ENCODE data around the gene KIFBP.

The KIFBP gene

DNA sequence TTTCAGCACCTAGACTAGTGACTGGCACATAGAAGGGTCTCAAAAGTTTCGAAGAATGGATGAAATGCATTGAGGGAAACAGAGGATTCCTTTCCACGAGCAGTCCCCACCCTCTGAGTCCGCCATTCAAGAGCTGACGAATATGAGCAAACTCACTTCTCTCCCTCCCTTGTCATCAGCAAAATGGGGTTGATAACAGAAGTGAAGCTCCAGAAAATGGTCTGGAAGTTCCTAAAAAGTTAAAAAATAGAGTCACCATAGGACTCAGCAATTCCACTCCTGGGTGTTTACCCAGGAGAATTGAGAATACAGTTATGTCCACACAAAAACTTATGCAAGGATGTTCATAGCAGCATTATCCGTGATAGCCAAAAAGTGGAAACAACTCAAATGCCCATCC lies 74.3 kb downstream of the KIFBP start:
- H3K27ac Mint-ChIP-seq: no peak overlapping the region
- no peaks in the 10 kb centered on the region for H3K9me3 Mint-ChIP-seq
- H3K36me3 Mint-ChIP-seq (ENCODE audit: low read depth): no peaks in the 10 kb centered on the region
- TF ChIP-seq, protein P1, sequence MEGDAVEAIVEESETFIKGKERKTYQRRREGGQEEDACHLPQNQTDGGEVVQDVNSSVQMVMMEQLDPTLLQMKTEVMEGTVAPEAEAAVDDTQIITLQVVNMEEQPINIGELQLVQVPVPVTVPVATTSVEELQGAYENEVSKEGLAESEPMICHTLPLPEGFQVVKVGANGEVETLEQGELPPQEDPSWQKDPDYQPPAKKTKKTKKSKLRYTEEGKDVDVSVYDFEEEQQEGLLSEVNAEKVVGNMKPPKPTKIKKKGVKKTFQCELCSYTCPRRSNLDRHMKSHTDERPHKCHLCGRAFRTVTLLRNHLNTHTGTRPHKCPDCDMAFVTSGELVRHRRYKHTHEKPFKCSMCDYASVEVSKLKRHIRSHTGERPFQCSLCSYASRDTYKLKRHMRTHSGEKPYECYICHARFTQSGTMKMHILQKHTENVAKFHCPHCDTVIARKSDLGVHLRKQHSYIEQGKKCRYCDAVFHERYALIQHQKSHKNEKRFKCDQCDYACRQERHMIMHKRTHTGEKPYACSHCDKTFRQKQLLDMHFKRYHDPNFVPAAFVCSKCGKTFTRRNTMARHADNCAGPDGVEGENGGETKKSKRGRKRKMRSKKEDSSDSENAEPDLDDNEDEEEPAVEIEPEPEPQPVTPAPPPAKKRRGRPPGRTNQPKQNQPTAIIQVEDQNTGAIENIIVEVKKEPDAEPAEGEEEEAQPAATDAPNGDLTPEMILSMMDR (IDR thresholded peaks at IDR 0.05; ENCODE audit: unreplicated experiment in 3 of 3): no peak
- H3K4me3 Mint-ChIP-seq: no peak overlapping the region
- peaks cover 5% of the 10 kb centered on the region for H3K4me1 Mint-ChIP-seq
- H3K27me3 Mint-ChIP-seq (ENCODE audit: low read depth): peaks cover 31% of the 10 kb centered on the region

DNA sequence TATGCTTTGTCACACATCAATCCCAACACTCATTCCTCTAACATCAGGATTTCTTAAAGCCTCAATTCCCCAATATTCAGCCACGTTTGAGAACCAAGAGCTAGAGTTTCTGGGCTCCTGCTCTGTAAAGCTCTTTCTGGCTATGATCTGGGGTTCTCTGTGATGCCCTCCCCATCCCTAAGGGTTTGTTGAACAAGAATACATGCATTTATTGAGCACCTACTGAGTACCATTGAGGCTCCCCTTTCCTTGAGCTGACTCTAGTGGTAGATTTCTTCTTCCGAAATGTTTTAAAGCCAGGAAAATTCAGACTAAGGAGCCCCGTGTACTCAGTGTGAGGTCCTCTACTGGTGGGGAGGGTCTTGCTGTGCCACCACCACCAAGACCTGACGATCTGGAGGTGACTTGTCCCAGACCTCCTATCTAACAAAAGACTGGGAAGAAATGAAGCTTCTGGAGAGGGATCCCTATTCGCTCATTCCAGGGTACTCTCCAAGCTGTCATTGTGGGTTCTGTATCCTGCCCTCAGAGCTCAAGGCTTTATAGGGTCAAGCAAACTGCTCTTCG lies 76.2 kb downstream of the KIFBP start:
- peaks cover 5% of the 10 kb centered on the region for H3K4me1 Mint-ChIP-seq
- no peak overlapping the region for H3K27ac Mint-ChIP-seq
- no peaks in the 10 kb centered on the region for H3K36me3 Mint-ChIP-seq (ENCODE audit: low read depth)
- no peak overlapping the region for H3K4me3 Mint-ChIP-seq
- TF ChIP-seq, protein P1 (IDR thresholded peaks at IDR 0.05; ENCODE audit: unreplicated experiment in 3 of 3): no peak
- H3K9me3 Mint-ChIP-seq: no peaks in the 10 kb centered on the region
- peaks cover 32% of the 10 kb centered on the region for H3K27me3 Mint-ChIP-seq (ENCODE audit: low read depth)

DNA sequence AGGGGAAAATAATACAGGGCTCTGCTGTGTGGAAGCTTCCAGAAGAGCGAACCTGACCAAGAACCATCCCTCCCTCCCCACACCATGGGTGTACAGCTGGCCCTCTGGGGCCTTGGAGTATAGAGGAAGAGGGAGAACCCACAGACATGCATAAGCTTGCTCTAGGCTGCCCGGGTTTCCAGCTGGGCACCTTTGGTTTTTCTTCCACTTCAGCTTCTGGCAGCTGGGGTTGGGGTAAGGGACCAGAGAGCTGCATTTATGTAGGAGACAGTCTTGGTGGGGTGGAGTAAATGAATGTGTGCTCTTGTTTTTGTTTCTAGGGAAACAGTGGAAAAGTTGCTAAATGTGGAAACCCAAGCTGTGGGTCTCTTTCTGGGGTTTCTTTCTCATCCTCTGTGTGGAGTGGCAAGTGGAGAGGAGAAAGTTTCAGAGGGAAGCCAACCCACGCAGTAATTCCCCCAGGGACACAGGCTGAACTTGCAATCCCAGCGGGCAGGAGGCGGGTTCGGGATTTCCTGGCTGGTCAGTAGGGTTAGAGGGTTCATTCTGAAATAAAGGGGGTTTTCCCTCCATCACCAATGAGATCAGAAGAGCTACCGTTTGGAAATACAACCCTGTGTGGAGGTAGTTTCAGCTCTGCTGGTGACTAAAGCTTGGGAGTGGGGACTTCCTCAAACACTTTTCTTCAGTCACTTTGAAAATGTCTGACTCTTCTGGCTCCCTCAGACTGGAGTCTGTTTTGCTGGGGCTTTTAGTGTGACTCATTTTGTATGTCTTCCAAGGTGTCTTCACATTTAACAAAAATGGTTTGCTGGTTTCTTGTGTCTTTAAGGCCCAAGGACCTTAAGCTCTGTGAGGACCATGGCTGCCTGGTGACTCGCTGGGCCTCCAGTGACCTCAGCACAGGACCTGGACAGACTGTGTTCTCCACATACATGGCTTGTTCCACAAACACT lies 77.1 kb downstream of the KIFBP start:
- Mint-ChIP-seq H3K4me1 (peaks cover 5% of the 10 kb centered on the region), H3K9me3 (no peaks in the 10 kb centered on the region), H3K27me3 (ENCODE audit: low read depth) (peaks cover 36% of the 10 kb centered on the region), H3K27ac (no peak overlapping the region), H3K4me3 (no peak overlapping the region), H3K36me3 (ENCODE audit: low read depth) (no peaks in the 10 kb centered on the region)
- TF ChIP-seq, protein P1 (IDR thresholded peaks at IDR 0.05; ENCODE audit: unreplicated experiment in 3 of 3): no peak
